Measurements from ENCODE around the gene TOPORS.

TOPORS gene

GRCh38 chr9:32501868-32502267, 50.5 kb downstream of the TOPORS start:
- no peak for FAIRE-seq

GRCh38 chr9:32500768-32501167, 51.6 kb downstream of the TOPORS start:
- FAIRE-seq = no peak

GRCh38 chr9:32497921-32498320, 54.5 kb downstream of the TOPORS start:
- FAIRE-seq = no peak

- no peak for FAIRE-seq
Observed at GRCh38 chr9:32490601-32491000, 61.8 kb downstream of the TOPORS start.

Measured in endometrium (tissue), 2 donors.